SK-N-SH (cell line): Measurements from ENCODE around the gene RNU7-1. TPM values are rescaled to one million over a fixed set of nuclear protein-coding genes. Genes with fewer than 3 reads are reported as not detected.
A peak's percentile ranks its signal among the peaks of the same experiment; 100 is the strongest.

Experiments used
- CTCF ChIA-PET: fragments of 300-600, 350-600 bp; formaldehyde crosslinking; extraction: SDS; loops from one replicate; lab custom pipeline; 2021; lab: Yijun Ruan, JAX
- POLR2A ChIA-PET: fragments of 350-600 bp; sonication (Branson Sonifier 250); formaldehyde crosslinking; extraction: SDS; loops from one replicate; lab custom pipeline; 2020; ENCODE audit warnings: antibody characterized with exemption, inconsistent platforms; lab: Yijun Ruan, JAX
- DNase-seq: peaks from one replicate; pipeline ENCODE4 v3.0.0; 2012
- H2AFZ ChIP-seq: fragments of 200-600 bp; sonication (generic); 2 replicates; pipeline ENCODE4 v1.8.1; 2016; ENCODE audit warnings: antibody characterized with exemption, mild to moderate bottlenecking, low read depth
- H3F3A ChIP-seq: fragments of 200-600 bp; sonication (generic); replicated peaks from 2 replicates; pipeline ENCODE3; 2016; ENCODE audit warnings: antibody characterized with exemption, mild to moderate bottlenecking; ENCODE audit not compliant: insufficient read depth
- H3K27ac ChIP-seq, 2 experiments: fragments of 200-500 bp in 1 of 2; fragments of 200-600 bp in 1 of 2; sonication (Bioruptor generic) in 1 of 2; sonication (generic), shearing (Covaris generic) in 1 of 2; 2 replicates each; pipeline versions ENCODE4 v1.5.1 to v1.6.1; 2014 to 2016; ENCODE audit warnings: low read depth in 2 of 2, inconsistent platforms in 1 of 2, low read length in 1 of 2, mild to moderate bottlenecking in 1 of 2, mixed read lengths in 1 of 2
- H3K27me3 ChIP-seq: fragments of 200-600 bp; sonication (generic), shearing (Covaris generic); 2 replicates; pipeline ENCODE4 v1.6.1; 2016; ENCODE audit warnings: mixed run types; ENCODE audit not compliant: insufficient read depth
- H3K36me3 ChIP-seq, 2 experiments: fragments of 200-500 bp in 1 of 2; fragments of 200-600 bp in 1 of 2; sonication (Bioruptor generic) in 1 of 2; sonication (generic) in 1 of 2; replicated peaks in 1 of 2; 2 replicates each; pipeline versions ENCODE3 to v1.5.1; 2014 to 2016; ENCODE audit warnings: low read length in 1 of 2, mild to moderate bottlenecking in 1 of 2; ENCODE audit not compliant: insufficient read depth in 2 of 2, control insufficient read depth in 1 of 2
- H3K4me1 ChIP-seq, 2 experiments: fragments of 200-500 bp in 1 of 2; fragments of 200-600 bp in 1 of 2; sonication (Bioruptor generic) in 1 of 2; sonication (generic), shearing (Covaris generic) in 1 of 2; 2 replicates each; pipeline versions ENCODE4 v1.5.1 to v1.6.1; 2014 to 2016; ENCODE audit warnings: low read depth in 1 of 2, low read length in 1 of 2, mixed run types in 1 of 2; ENCODE audit not compliant: insufficient read depth in 2 of 2, control insufficient read depth in 1 of 2
- H3K4me2 ChIP-seq: fragments of 200-600 bp; sonication (generic), shearing (Covaris generic); 2 replicates; pipeline ENCODE4 v1.6.1; 2017; ENCODE audit warnings: mixed run types
- H3K4me3 ChIP-seq, 2 experiments: fragments of 200-500 bp in 1 of 2; fragments of 200-600 bp in 1 of 2; sonication (Bioruptor generic) in 1 of 2; sonication (generic), shearing (Covaris generic) in 1 of 2; 2 replicates each; pipeline versions ENCODE4 v1.5.1 to v1.8.1; 2014 to 2016; ENCODE audit warnings: low read depth in 2 of 2, inconsistent platforms in 1 of 2, low read length in 1 of 2, mild to moderate bottlenecking in 1 of 2, mixed read lengths in 1 of 2, moderate library complexity in 1 of 2
- H3K79me2 ChIP-seq: fragments of 200-600 bp; sonication (generic); 2 replicates; pipeline ENCODE4 v1.8.1; 2017; ENCODE audit warnings: mild to moderate bottlenecking; ENCODE audit not compliant: insufficient read depth
- H3K9ac ChIP-seq: fragments of 200-600 bp; sonication (generic); 2 replicates; pipeline ENCODE4 v1.6.1; 2017; ENCODE audit warnings: mixed run types
- H3K9me2 ChIP-seq: fragments of 200-600 bp; sonication (generic); 2 replicates; pipeline ENCODE4 v1.6.1; 2017; ENCODE audit warnings: mixed run types
- H3K9me3 ChIP-seq: fragments of 200-600 bp; sonication (generic); 2 replicates; pipeline ENCODE4 v1.6.1; 2017; ENCODE audit warnings: mixed run types, mild to moderate bottlenecking, moderate library complexity
- H4K20me1 ChIP-seq: fragments of 200-600 bp; sonication (generic); 2 replicates; pipeline ENCODE4 v1.6.1; 2017; ENCODE audit warnings: mild to moderate bottlenecking, mixed run types; ENCODE audit not compliant: insufficient read depth
- CHD2 ChIP-seq: fragments of 150-350 bp; IDR thresholded peaks from 2 replicates; pipeline ENCODE4 v1.6.1; 2018; ENCODE audit warnings: low read length; ENCODE audit not compliant: partially characterized antibody
- CTCF ChIP-seq: fragments of 200-600 bp; sonication (generic); IDR thresholded peaks from 2 replicates; pipeline ENCODE4 v1.6.1; 2017; ENCODE audit warnings: antibody characterized with exemption, mild to moderate bottlenecking, moderate library complexity
- EP300 ChIP-seq, 2 experiments: IDR thresholded peaks; 2 replicates each; pipeline versions ENCODE4 v1.4.0 to v1.6.1; 2012; ENCODE audit warnings: borderline replicate concordance in 1 of 2, low read depth in 1 of 2, low read length in 1 of 2
- FOXJ3 ChIP-seq: sonication (generic); formaldehyde crosslinking; IDR thresholded peaks from 2 replicates; pipeline ENCODE4 v1.5.1; 2020; ENCODE audit warnings: mild to moderate bottlenecking, missing genetic modification reagents
- MAX ChIP-seq: IDR thresholded peaks from 2 replicates; pipeline ENCODE4 v1.4.0; 2012; ENCODE audit warnings: low read depth
- POLR2AphosphoS5 ChIP-seq: IDR thresholded peaks from 2 replicates; pipeline ENCODE4 v1.6.1; 2012; ENCODE audit warnings: low read depth, low read length
- SIN3A ChIP-seq: IDR thresholded peaks from 2 replicates; pipeline ENCODE4 v1.6.1; 2012; ENCODE audit warnings: low read depth, mild to moderate bottlenecking, low read length, moderate library complexity, borderline replicate concordance
- TAF1 ChIP-seq: IDR thresholded peaks from 2 replicates; pipeline ENCODE4 v1.6.1; 2012; ENCODE audit warnings: low read depth, mild to moderate bottlenecking, low read length, moderate library complexity, borderline replicate concordance
- USF2 ChIP-seq: fragments of 150-350 bp; IDR thresholded peaks from 2 replicates; pipeline ENCODE4 v1.6.1; 2017; ENCODE audit warnings: antibody characterized with exemption, low read length, low read depth, borderline replicate concordance
- WGBS: methylation state at CpG from one replicate; pipeline ENCODE4 v1.1.6; 2017; ENCODE audit warnings: low lambda C conversion rate; 5-methylcytosine and 5-hydroxymethylcytosine counted together
- polyA plus RNA-seq, 3 experiments: library from polyadenylated mRNA; depleted of rRNA; stranded (reverse); fragments of >200 nt; gene quantifications; 2 replicates each; pipeline ENCODE4 v1.2.3, GENCODE V29; 2012

Gene RNU7-1
- polyA plus RNA-seq, 1 of the 3 experiments (the other 2 are of a cell fraction) = not detected

GRCh38 chr12:6927379-6928021 lies 16.1 kb upstream of the RNU7-1 start, which contains the start of gene ATN1:
Gene ATN1 (plus strand): TSS chr12:6927959. CDS start chr12:6934002, 6,043 bp downstream.
- peak within 1 kb of the TSS; percentile 95 for H3K4me2 ChIP-seq
- peaks cover 60% of the 10 kb centered on the region for H3K79me2 ChIP-seq
- no peaks in the 10 kb centered on the region for H3K27me3 ChIP-seq
- peak within 1 kb of the TSS; percentile 94 for H3K9ac ChIP-seq
- peaks cover 39% of the 10 kb centered on the region for H4K20me1 ChIP-seq
- H3K36me3 ChIP-seq = peaks cover 5 to 18% of the 10 kb centered on the region in 2 experiments
- TF ChIP-seq CHD2 (peak; percentile 89), FOXJ3 (CRISPR knock-in tag) (no peak), SIN3A (0 out of 2 replicates have a peak, but pooled peaks have one; percentile 45), EP300 (IDR thresholded peaks at IDR 0.05; ENCODE audit: borderline replicate concordance in 1 of 2, low read depth in 1 of 2, low read length in 1 of 2) (peak; percentile 16 to 38; a peak in 2 of 4 replicates), MAX (peak; percentile 60; the same call in 1 of the 2 replicates), USF2 (no peak), TAF1 (peak; percentile 74), CTCF (no peak), POLR2AphosphoS5 (peak; percentile 68)
- H3K27ac ChIP-seq = peak within 1 kb of the TSS; percentile 76 to 90
- POLR2A ChIA-PET = interaction anchor here (0.7 to 7.3 kb wide), 7 partner anchors 10 to 60 kb away, joined by 3 to 82 read pairs (median 4); partner anchors contain the start of genes C12orf57, ENO2 and RNU7-1
- H2AFZ ChIP-seq = peak within 1 kb of the TSS; percentile 68
- DNase-seq = peak; percentile 91
- no peaks in the 10 kb centered on the region for H3K9me3 ChIP-seq
- no peaks in the 10 kb centered on the region for H3K9me2 ChIP-seq
- peaks cover 33% of the 10 kb centered on the region for H3F3A ChIP-seq
- WGBS = 2% methylated on average over 48 of the region's 66 CpGs
- H3K4me3 ChIP-seq = peak within 1 kb of the TSS; percentile 82 to 87
- CTCF ChIA-PET = interaction anchor here (0.8 to 8.2 kb wide), 11 partner anchors 10 to 181 kb away, joined by 3 to 134 read pairs (median 10); partner anchors contain the start of genes C12orf57, ENO2 and RNU7-1
- peaks cover 37 to 38% of the 10 kb centered on the region in 2 experiments for H3K4me1 ChIP-seq
